Left ventricle myocardium inferior (tissue), 1 donor: ENCODE data around the gene ZNF81. TPM values are rescaled to one million over a fixed set of nuclear protein-coding genes. Genes with fewer than 3 reads are reported as not detected.

Experiments used
- DNase-seq: peaks from one replicate; pipeline ENCODE4 v3.0.0-alpha.2; 2020
- H3K27ac ChIP-seq: fragments of 200-600 bp; replicated peaks from 2 replicates; pipeline ENCODE4 v1.8.0; 2021
- H3K27me3 ChIP-seq: fragments of 200-600 bp; 2 replicates; pipeline ENCODE4 v1.8.0; 2021; ENCODE audit warnings: low read depth
- H3K36me3 ChIP-seq: fragments of 200-600 bp; 2 replicates; pipeline ENCODE4 v1.8.0; 2021
- H3K4me1 ChIP-seq: fragments of 200-600 bp; 2 replicates; pipeline ENCODE4 v1.8.0; 2021
- H3K4me3 ChIP-seq: fragments of 200-600 bp; 2 replicates; pipeline ENCODE4 v1.8.0; 2021; ENCODE audit warnings: mild to moderate bottlenecking, moderate library complexity
- H3K9me3 ChIP-seq: fragments of 200-600 bp; replicated peaks from 2 replicates; pipeline ENCODE4 v1.8.0; 2021
- intact Hi-C: fragments of 100-400 bp; cut with micrococcal nuclease; formaldehyde crosslinking; loops from one replicate; pipeline ENCODE4 v1.11.0; 2022
- total RNA-seq: library from RNA; stranded (reverse); fragmentation: NEBNext Ultra II Directional; extraction: Animal tissue kit (Norgen Biotek cat#: 25700); gene quantifications from one replicate; pipeline ENCODE4 v1.2.1, GENCODE V29; 2021
- TF ChIP-seq, protein P1 (sequence below): fragments of 200-600 bp; IDR thresholded peaks from 2 replicates; pipeline ENCODE4 v1.8.0; 2021; ENCODE audit warnings: antibody characterized with exemption, mild to moderate bottlenecking, borderline replicate concordance
- donor health status: DM: no; HTN: yes; CAD: no; lungs with severe emphysema.

ZNF81 gene
- total RNA-seq, 1 donor from 2014 or later: 5.8 TPM

DNA sequence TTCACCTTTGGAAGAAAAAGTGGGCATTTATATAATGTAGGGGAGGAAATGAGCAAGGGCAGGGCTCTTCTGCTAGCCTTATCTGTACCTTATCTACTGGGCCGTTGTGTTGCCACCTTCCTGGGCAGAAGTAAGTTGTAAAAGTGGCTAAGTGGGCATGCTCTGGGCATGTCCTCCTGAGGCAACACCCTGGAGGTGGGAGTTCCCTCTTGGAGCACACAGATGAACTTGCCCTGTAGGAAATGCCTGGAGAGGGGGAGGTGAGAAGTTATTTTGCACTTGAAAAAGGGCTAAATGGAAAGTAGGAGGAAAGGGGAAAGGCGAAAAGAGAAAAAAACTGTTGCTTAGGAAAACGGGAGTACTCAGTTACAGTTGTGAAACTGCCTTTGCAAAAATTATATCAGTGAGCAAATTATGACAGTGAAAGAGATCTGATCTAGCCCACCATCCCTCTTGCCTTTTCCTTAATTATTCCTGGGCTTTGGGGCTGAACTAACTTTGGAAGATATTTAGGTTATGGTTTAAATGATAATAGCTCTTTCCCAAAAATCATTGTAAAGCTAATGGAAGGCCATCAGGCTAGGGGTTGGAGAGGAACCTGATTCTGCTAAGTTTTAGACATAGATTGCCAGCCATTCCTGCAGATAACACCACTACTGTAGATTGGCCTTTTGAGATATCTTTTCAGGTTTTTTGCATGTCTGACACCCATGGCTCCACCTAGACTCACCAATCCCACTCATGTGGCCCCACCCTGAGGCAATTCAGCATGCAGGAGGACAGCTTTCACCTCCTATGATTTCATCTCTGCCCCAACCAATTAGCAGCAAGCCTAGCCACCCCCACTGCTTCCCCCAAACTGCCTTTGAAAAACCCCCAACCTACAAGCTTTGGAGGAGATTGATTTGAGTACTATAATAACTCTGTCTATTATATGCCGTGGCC lies 20.5 kb upstream of the ZNF81 start:
- no peak overlapping the region for H3K4me3 ChIP-seq
- no peaks in the 10 kb centered on the region for H3K27me3 ChIP-seq
- no peaks in the 10 kb centered on the region for H3K36me3 ChIP-seq
- TF ChIP-seq, protein P1, sequence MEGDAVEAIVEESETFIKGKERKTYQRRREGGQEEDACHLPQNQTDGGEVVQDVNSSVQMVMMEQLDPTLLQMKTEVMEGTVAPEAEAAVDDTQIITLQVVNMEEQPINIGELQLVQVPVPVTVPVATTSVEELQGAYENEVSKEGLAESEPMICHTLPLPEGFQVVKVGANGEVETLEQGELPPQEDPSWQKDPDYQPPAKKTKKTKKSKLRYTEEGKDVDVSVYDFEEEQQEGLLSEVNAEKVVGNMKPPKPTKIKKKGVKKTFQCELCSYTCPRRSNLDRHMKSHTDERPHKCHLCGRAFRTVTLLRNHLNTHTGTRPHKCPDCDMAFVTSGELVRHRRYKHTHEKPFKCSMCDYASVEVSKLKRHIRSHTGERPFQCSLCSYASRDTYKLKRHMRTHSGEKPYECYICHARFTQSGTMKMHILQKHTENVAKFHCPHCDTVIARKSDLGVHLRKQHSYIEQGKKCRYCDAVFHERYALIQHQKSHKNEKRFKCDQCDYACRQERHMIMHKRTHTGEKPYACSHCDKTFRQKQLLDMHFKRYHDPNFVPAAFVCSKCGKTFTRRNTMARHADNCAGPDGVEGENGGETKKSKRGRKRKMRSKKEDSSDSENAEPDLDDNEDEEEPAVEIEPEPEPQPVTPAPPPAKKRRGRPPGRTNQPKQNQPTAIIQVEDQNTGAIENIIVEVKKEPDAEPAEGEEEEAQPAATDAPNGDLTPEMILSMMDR: no peak
- DNase-seq: no peak
- H3K9me3 ChIP-seq: no peaks in the 10 kb centered on the region
- H3K27ac ChIP-seq: no peak overlapping the region
- intact Hi-C loops: no loop called here
- no peaks in the 10 kb centered on the region for H3K4me1 ChIP-seq

- no peak overlapping the region for H3K4me3 ChIP-seq
- intact Hi-C loops: no loop called here
Measured at GRCh38 chrX:47817421-47817820, 19.3 kb upstream of the ZNF81 start.

GRCh38 chrX:47817897-47818296 lies 18.8 kb upstream of the ZNF81 start:
- H3K36me3 ChIP-seq: no peaks in the 10 kb centered on the region
- no peak overlapping the region for H3K4me3 ChIP-seq
- no peak overlapping the region for H3K27ac ChIP-seq
- intact Hi-C loops: no loop called here
- no peaks in the 10 kb centered on the region for H3K9me3 ChIP-seq
- DNase-seq: no peak
- no peaks in the 10 kb centered on the region for H3K4me1 ChIP-seq
- TF ChIP-seq, protein P1: no peak
- H3K27me3 ChIP-seq: no peaks in the 10 kb centered on the region

More at GRCh38 chrX:47817421-47817820, 19.3 kb upstream of the ZNF81 start:
- Histone ChIP-seq H3K27me3 (no peaks in the 10 kb centered on the region), H3K4me1 (no peaks in the 10 kb centered on the region), H3K27ac (no peak overlapping the region), H3K36me3 (no peaks in the 10 kb centered on the region), H3K9me3 (no peaks in the 10 kb centered on the region)
- TF ChIP-seq, protein P1: no peak
- no peak for DNase-seq

- Histone ChIP-seq H3K4me3 (no peak overlapping the region), H3K9me3 (no peaks in the 10 kb centered on the region), H3K27ac (no peak overlapping the region), H3K27me3 (no peaks in the 10 kb centered on the region), H3K36me3 (no peaks in the 10 kb centered on the region), H3K4me1 (no peaks in the 10 kb centered on the region)
- intact Hi-C loops: no loop called here
- no peak for DNase-seq
- TF ChIP-seq, protein P1: no peak
Measured at GRCh38 chrX:47828984-47829383, 7.7 kb upstream of the ZNF81 start.

DNA sequence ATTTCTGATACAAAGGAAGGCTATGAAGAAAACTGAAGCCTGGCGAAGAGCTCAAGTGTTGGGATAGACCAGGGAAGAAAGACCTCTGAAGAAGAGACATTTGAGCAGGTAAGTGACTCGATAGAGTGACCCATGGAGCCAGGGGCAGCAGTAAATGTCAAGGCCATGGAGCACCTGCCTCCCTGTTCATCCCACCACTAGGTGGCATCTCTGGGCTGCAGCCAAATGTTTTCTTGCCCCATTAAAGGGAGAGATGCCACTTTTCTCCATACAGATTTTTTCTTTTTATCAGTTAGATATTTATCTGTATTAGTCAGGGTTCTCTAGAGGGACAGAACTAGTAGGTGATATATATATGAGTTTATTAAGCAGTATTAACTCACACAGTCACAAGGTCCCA lies 4.9 kb upstream of the ZNF81 start:
- Histone ChIP-seq H3K4me1 (no peaks in the 10 kb centered on the region), H3K9me3 (no peaks in the 10 kb centered on the region), H3K36me3 (no peaks in the 10 kb centered on the region), H3K27me3 (no peaks in the 10 kb centered on the region), H3K27ac (no peak overlapping the region), H3K4me3 (no peak overlapping the region)
- intact Hi-C loops: loop anchor here (10.0 kb wide), 1 partner anchor 193 kb away; no protein-coding TSS in a partner anchor
- TF ChIP-seq, protein P1: peak; percentile 63
- DNase-seq: peak; percentile 18
